NCI-H2081 treated with DMSO at 0.1 percent for 48 hours (cell line): Measurements from ENCODE around the gene PIK3R3.
A peak's percentile ranks its signal among the peaks of the same experiment; 100 is the strongest.

Experiments
- DNase-seq: peaks from one replicate; lab custom pipeline; 2025; lab: John Stamatoyannopoulos, UW

The PIK3R3 gene

GRCh38 chr1:46157916-46158311, 25.5 kb upstream of the PIK3R3 start:
- DNase-seq, result no peak

- DNase-seq, result no peak
Observed at GRCh38 chr1:46153732-46154131, 21.3 kb upstream of the PIK3R3 start.

- DNase-seq, result no peak
Observed at GRCh38 chr1:46153228-46153627, 20.8 kb upstream of the PIK3R3 start.

- DNase-seq, result no peak
Observed at GRCh38 chr1:46152016-46152415, 19.6 kb upstream of the PIK3R3 start.

- DNase-seq, result no peak
Observed at GRCh38 chr1:46150085-46150484, 17.7 kb upstream of the PIK3R3 start.

- no peak for DNase-seq
Observed at GRCh38 chr1:46148318-46148717, 15.9 kb upstream of the PIK3R3 start.

GRCh38 chr1:46137916-46138315, 5.5 kb upstream of the PIK3R3 start:
- no peak for DNase-seq

- DNase-seq, result peak; percentile 21
Observed at GRCh38 chr1:46136711-46137110, 4.3 kb upstream of the PIK3R3 start.

- DNase-seq, result peak; percentile 78
Observed at GRCh38 chr1:46134660-46135331, 2.4 kb upstream of the PIK3R3 start.

- peak; percentile 22 for DNase-seq
Observed at GRCh38 chr1:46133781-46134350, 1.4 kb upstream of the PIK3R3 start.

- DNase-seq, result no peak
Observed at GRCh38 chr1:46133181-46133658, 791 bp upstream of the PIK3R3 start.

- no peak for DNase-seq
Observed at GRCh38 chr1:46131712-46132528, 509 bp downstream of the PIK3R3 start.

GRCh38 chr1:46131093-46131492, 1.3 kb downstream of the PIK3R3 start:
- no peak for DNase-seq

- no peak for DNase-seq
Observed at GRCh38 chr1:46130606-46131005, 1.8 kb downstream of the PIK3R3 start.

GRCh38 chr1:46130121-46130520, 2.3 kb downstream of the PIK3R3 start:
- DNase-seq, result no peak

GRCh38 chr1:46128344-46128743, 4.1 kb downstream of the PIK3R3 start:
- DNase-seq, result no peak

- no peak for DNase-seq
Observed at GRCh38 chr1:46118856-46119255, 13.6 kb downstream of the PIK3R3 start.

GRCh38 chr1:46117810-46118494, 14.5 kb downstream of the PIK3R3 start:
- no peak for DNase-seq

- no peak for DNase-seq
Observed at GRCh38 chr1:46114925-46115603, 17.4 kb downstream of the PIK3R3 start.

- no peak for DNase-seq
Observed at GRCh38 chr1:46113948-46114347, 18.5 kb downstream of the PIK3R3 start.

GRCh38 chr1:46112108-46112507, 20.3 kb downstream of the PIK3R3 start:
- no peak for DNase-seq

GRCh38 chr1:46110521-46110920, 21.9 kb downstream of the PIK3R3 start:
- DNase-seq, result no peak
